UCSD-AML1 (cell line): ENCODE data around the gene ATP9A.
"Not testable (repeated sequence)": the region's sequence is repeated elsewhere in the genome, so short reads cannot be mapped to it uniquely, and the experiment has no call there.

Experiments
- DNase-seq: peaks from one replicate; lab custom pipeline; 2025; ENCODE audit not compliant: unreplicated experiment; lab: John Stamatoyannopoulos, UW

The ATP9A gene

GRCh38 chr20:51656726-51657260, 111.4 kb downstream of the ATP9A start:
- no peak for DNase-seq

GRCh38 chr20:51656089-51656488, 112.1 kb downstream of the ATP9A start:
- not testable (repeated sequence) for DNase-seq

GRCh38 chr20:51654495-51654894, 113.7 kb downstream of the ATP9A start:
- DNase-seq, result no peak

GRCh38 chr20:51654060-51654459, 114.1 kb downstream of the ATP9A start:
- DNase-seq, result no peak

GRCh38 chr20:51653226-51653625, 115.0 kb downstream of the ATP9A start:
- no peak for DNase-seq

GRCh38 chr20:51651921-51652549, 116.2 kb downstream of the ATP9A start:
- no peak for DNase-seq

- DNase-seq, result no peak
Measured at GRCh38 chr20:51650685-51651134, 117.5 kb downstream of the ATP9A start.

- no peak for DNase-seq
Measured at GRCh38 chr20:51648571-51648947, 119.6 kb downstream of the ATP9A start.

- no peak for DNase-seq
Measured at GRCh38 chr20:51647674-51648570, 120.3 kb downstream of the ATP9A start.

GRCh38 chr20:51643810-51644209, 124.4 kb downstream of the ATP9A start:
- DNase-seq, result not testable (repeated sequence)

GRCh38 chr20:51643390-51643789, 124.8 kb downstream of the ATP9A start:
- DNase-seq, result peak; percentile 50

GRCh38 chr20:51641866-51642265, 126.3 kb downstream of the ATP9A start:
- DNase-seq, result no peak

- DNase-seq, result no peak
Measured at GRCh38 chr20:51640743-51641142, 127.4 kb downstream of the ATP9A start.

- peak; percentile 48 for DNase-seq
Measured at GRCh38 chr20:51639206-51639832, 128.9 kb downstream of the ATP9A start.

- no peak for DNase-seq
Measured at GRCh38 chr20:51637241-51637640, 130.9 kb downstream of the ATP9A start.

GRCh38 chr20:51636123-51636522, 132.1 kb downstream of the ATP9A start:
- no peak for DNase-seq

- DNase-seq, result no peak
Measured at GRCh38 chr20:51635680-51636079, 132.5 kb downstream of the ATP9A start.

GRCh38 chr20:51634877-51635276, 133.3 kb downstream of the ATP9A start:
- no peak for DNase-seq

GRCh38 chr20:51634257-51634656, 133.9 kb downstream of the ATP9A start:
- no peak for DNase-seq

GRCh38 chr20:51633430-51633829, 134.8 kb downstream of the ATP9A start:
- DNase-seq, result no peak

GRCh38 chr20:51631953-51632352, 136.2 kb downstream of the ATP9A start:
- DNase-seq, result no peak
